Measurements from ENCODE around the gene TRAF1. TPM values are rescaled to one million over a fixed set of nuclear protein-coding genes. Genes with fewer than 3 reads are reported as not detected.

Gene TRAF1
- total RNA-seq, 1 experiment from 2014 or later = 1.4 TPM

DNA sequence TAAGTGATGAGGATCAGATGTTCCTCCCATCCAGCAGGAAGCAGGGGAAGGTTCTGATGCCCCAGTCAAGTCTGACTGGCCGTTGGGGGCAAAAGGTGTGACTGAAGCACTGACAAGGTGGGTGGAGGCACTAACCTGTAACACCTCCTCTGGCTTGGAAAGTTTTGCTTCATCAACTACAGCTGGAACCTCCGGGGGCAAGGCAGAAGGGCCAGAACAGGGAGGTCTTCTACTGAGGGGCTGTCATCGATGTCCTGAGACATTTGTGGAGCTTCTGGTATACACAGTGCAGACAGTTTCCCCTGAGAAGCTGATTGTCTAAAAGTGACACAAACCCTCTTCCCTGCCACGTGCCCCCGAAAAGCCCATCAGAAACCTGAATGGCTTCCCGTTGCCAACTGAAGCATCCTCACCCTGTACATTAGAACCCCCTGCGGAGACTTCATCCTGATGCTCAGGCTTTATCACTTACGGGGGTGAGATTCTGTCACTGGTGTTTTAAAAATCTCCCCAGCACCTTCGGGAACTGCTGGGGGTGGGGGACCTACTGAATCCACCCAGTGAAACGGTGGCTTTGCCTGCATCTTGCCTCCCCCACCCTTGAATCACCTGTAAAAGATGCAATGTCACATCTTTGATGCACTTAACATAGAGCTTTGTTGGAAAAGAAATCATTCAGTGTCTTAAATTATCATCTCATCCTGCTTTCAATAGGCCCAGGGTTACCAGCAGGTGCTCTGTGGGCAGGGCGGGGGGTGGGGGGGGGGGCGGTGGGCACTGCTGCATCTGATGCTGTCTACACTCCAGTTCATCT, 24.6 kb downstream of the TRAF1 start:
- H3K27me3 ChIP-seq (ENCODE audit: insufficient read depth, low read length) = no peaks in the 10 kb centered on the region
- H2AK5ac ChIP-seq (ENCODE audit: insufficient read length, low read length) = no peak overlapping the region
- Mint-ChIP-seq H3K9me3 (no peaks in the 10 kb centered on the region), H3K4me1 (peaks cover 0 to 6% of the 10 kb centered on the region in 2 experiments; a peak in 3 of 4 replicates), H3K27me3 (ENCODE audit: low read depth) (no peaks in the 10 kb centered on the region), H3K4me3 (no peak overlapping the region), H3K27ac (no peak overlapping the region), H3K36me3 (ENCODE audit: insufficient read depth in 1 of 3, low read depth in 3 of 3) (0 out of 7 replicates have a peak, but pooled peaks cover 0 to 2% (median 0%) of the 10 kb centered on the region in 3 experiments)
- H3K4me2 ChIP-seq (ENCODE audit: insufficient read depth, insufficient read length, low read length) = no peak overlapping the region
- no peak for DNase-seq
- no peaks in the 10 kb centered on the region for H3K79me1 ChIP-seq (ENCODE audit: insufficient read depth, low read depth, low read length, poor library complexity, severe bottlenecking)
- H3K14ac ChIP-seq (ENCODE audit: insufficient read depth, low read length) = no peak overlapping the region; the same call in 1 of the 2 replicates
- no peak overlapping the region for H3K9ac ChIP-seq (ENCODE audit: extremely low read depth, insufficient read length, low read length)
- no peak overlapping the region for H2BK12ac ChIP-seq (ENCODE audit: insufficient read length, low read depth, low read length)
- H3K23me2 ChIP-seq (ENCODE audit: insufficient read length, low read depth, low read length, poor library complexity, severe bottlenecking) = no peaks in the 10 kb centered on the region
- H3K23ac ChIP-seq (ENCODE audit: insufficient read length, low read depth, low read length) = no peak overlapping the region
- WGBS (ENCODE audit: extremely low coverage, insufficient read length, low lambda C conversion rate) = no CpG with 5 or more reads among the region's 12 CpGs
- H3K4ac ChIP-seq (ENCODE audit: low read depth, low read length) = no peak overlapping the region
- TF ChIP-seq, protein P1, sequence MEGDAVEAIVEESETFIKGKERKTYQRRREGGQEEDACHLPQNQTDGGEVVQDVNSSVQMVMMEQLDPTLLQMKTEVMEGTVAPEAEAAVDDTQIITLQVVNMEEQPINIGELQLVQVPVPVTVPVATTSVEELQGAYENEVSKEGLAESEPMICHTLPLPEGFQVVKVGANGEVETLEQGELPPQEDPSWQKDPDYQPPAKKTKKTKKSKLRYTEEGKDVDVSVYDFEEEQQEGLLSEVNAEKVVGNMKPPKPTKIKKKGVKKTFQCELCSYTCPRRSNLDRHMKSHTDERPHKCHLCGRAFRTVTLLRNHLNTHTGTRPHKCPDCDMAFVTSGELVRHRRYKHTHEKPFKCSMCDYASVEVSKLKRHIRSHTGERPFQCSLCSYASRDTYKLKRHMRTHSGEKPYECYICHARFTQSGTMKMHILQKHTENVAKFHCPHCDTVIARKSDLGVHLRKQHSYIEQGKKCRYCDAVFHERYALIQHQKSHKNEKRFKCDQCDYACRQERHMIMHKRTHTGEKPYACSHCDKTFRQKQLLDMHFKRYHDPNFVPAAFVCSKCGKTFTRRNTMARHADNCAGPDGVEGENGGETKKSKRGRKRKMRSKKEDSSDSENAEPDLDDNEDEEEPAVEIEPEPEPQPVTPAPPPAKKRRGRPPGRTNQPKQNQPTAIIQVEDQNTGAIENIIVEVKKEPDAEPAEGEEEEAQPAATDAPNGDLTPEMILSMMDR (conservative IDR thresholded peaks at IDR 0.05) = no peak
- no peak overlapping the region for H4K5ac ChIP-seq (ENCODE audit: insufficient read length, low read depth, low read length)
- no peak overlapping the region for H2BK5ac ChIP-seq (ENCODE audit: insufficient read length, low read length)
- H3K56ac ChIP-seq (ENCODE audit: insufficient read length, low read depth, low read length) = no peak overlapping the region
- H3K4me1 ChIP-seq (ENCODE audit: insufficient read depth, low read length) = no peaks in the 10 kb centered on the region
- no peaks in the 10 kb centered on the region for H3K9me3 ChIP-seq (ENCODE audit: control insufficient read depth, low read depth, low read length)
- no peak overlapping the region for H4K8ac ChIP-seq (replicated peaks; ENCODE audit: insufficient read length, low read depth, low read length)
- no peak overlapping the region for H4K91ac ChIP-seq (ENCODE audit: insufficient read length, low read depth, low read length)
- no peak overlapping the region for H3K27ac ChIP-seq (ENCODE audit: insufficient read length, low read depth, low read length)
- no peak overlapping the region for H2BK20ac ChIP-seq (ENCODE audit: low read depth, low read length, poor library complexity, severe bottlenecking)
- no peak overlapping the region for H3K18ac ChIP-seq (ENCODE audit: insufficient read length, low read depth, low read length)
- H2BK15ac ChIP-seq (ENCODE audit: low read depth, low read length) = no peak overlapping the region
- H3K79me2 ChIP-seq (ENCODE audit: insufficient read depth, low read length) = no peaks in the 10 kb centered on the region
- H2BK120ac ChIP-seq (ENCODE audit: low read depth, low read length, poor library complexity, severe bottlenecking) = no peak overlapping the region
- H3T11ph ChIP-seq (ENCODE audit: low read length) = no peak overlapping the region
- H4K20me1 ChIP-seq (ENCODE audit: control insufficient read depth, insufficient read depth, insufficient read length) = no peaks in the 10 kb centered on the region
- H2AFZ ChIP-seq (ENCODE audit: low read length) = no peak overlapping the region
